Kidney (tissue), 14 donors: Measurements from ENCODE around the gene NRXN3. TPM values are rescaled to one million over a fixed set of nuclear protein-coding genes. Genes with fewer than 3 reads are reported as not detected.

ENCODE experiments used
- DNase-seq, 5 donors: peaks; one replicate each; pipeline ENCODE4 v3.0.0-alpha.2; 2013 to 2020
- FAIRE-seq: peaks from 2 replicates; lab custom pipeline; 2012; peaks lifted over from hg19 to GRCh38; lab: Jason Lieb, UNC
- H3K27ac ChIP-seq, 2 donors: one replicate each; pipeline ENCODE4 v1.7.0; 2013; ENCODE audit warnings: low read depth in 2 of 2, low read length in 2 of 2, inconsistent platforms in 1 of 2
- H3K27me3 ChIP-seq: one replicate; pipeline ENCODE4 v1.7.1; 2013; ENCODE audit warnings: low read length, inconsistent platforms; ENCODE audit not compliant: control insufficient read depth, insufficient read depth
- H3K36me3 ChIP-seq, 3 donors: one replicate each; pipeline versions ENCODE4 v1.7.0 to v1.7.1; 2013; ENCODE audit warnings: low read length in 3 of 3, control low read depth in 1 of 3, inconsistent platforms in 1 of 3; ENCODE audit not compliant: insufficient read depth in 3 of 3, control insufficient read depth in 2 of 3
- H3K4me1 ChIP-seq, 3 donors: one replicate each; pipeline versions ENCODE4 v1.7.0 to v1.7.1; 2013; ENCODE audit warnings: low read length in 3 of 3, inconsistent platforms in 1 of 3, low read depth in 1 of 3; ENCODE audit not compliant: control insufficient read depth in 2 of 3, insufficient read depth in 2 of 3
- H3K4me3 ChIP-seq, 3 donors: one replicate each; pipeline versions ENCODE4 v1.7.0 to v1.8.1; 2013; ENCODE audit warnings: low read length in 3 of 3, control low read depth in 1 of 3, inconsistent platforms in 1 of 3
- H3K9ac ChIP-seq, 3 donors: one replicate each; pipeline versions ENCODE4 v1.7.0 to v1.7.1; 2013; ENCODE audit warnings: low read length in 3 of 3, control low read depth in 1 of 3, inconsistent platforms in 1 of 3
- H3K9me3 ChIP-seq, 3 donors: one replicate each; pipeline versions ENCODE4 v1.7.0 to v1.7.1; 2013; ENCODE audit warnings: low read length in 3 of 3, control low read depth in 1 of 3, inconsistent platforms in 1 of 3; ENCODE audit not compliant: control insufficient read depth in 2 of 3, insufficient read depth in 1 of 3
- CTCF ChIP-seq: IDR thresholded peaks from 3 replicates; pipeline ENCODE4 v1.5.1; 2012; ENCODE audit warnings: mild to moderate bottlenecking, moderate library complexity, borderline replicate concordance; ENCODE audit not compliant: insufficient read depth; ENCODE audit errors: extremely low read depth
- intact Hi-C: fragments of 100-400 bp; cut with DNase I; formaldehyde crosslinking; loops from one replicate; pipeline ENCODE4 v1.11.1; 2022
- polyA plus RNA-seq: library from polyadenylated mRNA; stranded (reverse); fragments of 350-450 nt; fragmentation: Illumina TruSeq; extraction: RNeasy Lipid Tissue Mini Kit (QIAGEN cat#74804); gene quantifications from one replicate; pipeline ENCODE4 v1.2.3, GENCODE V29; 2014; ENCODE audit warnings: low read depth, low replicate concordance; ENCODE audit not compliant: insufficient read depth
- total RNA-seq: library from RNA; stranded (reverse); fragmentation: NEBNext Ultra II Directional; extraction: Animal tissue kit (Norgen Biotek cat#: 25700); gene quantifications from one replicate; pipeline ENCODE4 v1.2.1, GENCODE V29; 2021
- donor health status: control.
- donor health status: control.
- donor health status: control.
- donor health status: control.
- donor health status: control.
- donor health status: DM: yes; HTN: yes; CAD: no.
- donor health status: Normal renal cell carcinoma (clear cell type).

The NRXN3 gene
- total and polyA plus RNA-seq, 2 donors from 2014 or later = 1.5 to 2.4 TPM

DNA sequence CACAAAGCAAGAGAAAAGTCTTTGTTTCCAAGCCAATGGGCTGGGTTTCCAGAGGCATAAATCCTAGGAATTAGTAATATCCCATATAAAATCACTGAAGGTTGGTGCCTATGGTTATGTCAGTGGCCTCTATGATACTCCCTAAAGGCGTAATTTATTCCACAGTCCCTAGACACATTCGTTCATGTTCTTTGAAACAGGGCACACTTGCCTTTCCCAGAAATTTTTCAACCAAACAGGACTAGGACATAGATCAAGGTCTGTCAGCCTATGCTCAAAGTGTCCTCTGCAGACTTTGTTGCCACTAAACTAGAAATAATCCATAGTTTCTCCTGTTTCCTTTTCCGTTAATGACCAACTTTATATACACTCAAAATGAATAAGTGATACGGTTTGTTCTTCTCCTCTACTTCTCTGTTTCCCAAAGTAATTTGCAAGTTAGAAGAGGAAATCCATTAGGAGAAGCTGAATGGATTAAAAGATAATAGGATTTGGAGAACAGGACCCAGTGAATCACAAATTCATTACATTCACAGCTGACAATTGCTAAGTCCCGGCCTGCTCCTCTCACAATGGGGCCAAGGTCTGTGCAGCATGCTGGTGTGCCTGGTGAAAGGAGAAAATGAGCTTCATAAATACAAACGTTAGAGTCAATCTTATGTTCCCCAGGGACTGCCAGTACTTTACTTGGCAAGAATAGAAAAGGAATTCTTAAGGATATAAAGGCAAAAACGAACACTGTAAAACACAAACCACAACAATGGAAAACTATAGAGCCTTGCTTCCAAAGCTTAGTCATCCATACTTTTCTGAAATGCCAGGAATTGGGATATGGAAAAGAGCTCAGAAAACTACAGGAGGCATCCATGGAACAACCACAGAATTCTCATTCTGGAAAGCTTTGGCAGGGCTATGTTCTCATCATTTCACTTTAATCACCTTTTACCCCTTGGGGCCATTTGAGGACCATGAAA, 966.2 kb downstream of the NRXN3 start:
- no peak for TF ChIP-seq CTCF
- Histone ChIP-seq H3K4me1 (no peaks in the 10 kb centered on the region), H3K27me3 (no peaks in the 10 kb centered on the region), H3K27ac (no peak overlapping the region), H3K4me3 (no peak overlapping the region), H3K9ac (no peak overlapping the region), H3K36me3 (no peaks in the 10 kb centered on the region), H3K9me3 (no peaks in the 10 kb centered on the region)
- FAIRE-seq (no peak), DNase-seq (no peak)
- intact Hi-C loops = no loop called here

DNA sequence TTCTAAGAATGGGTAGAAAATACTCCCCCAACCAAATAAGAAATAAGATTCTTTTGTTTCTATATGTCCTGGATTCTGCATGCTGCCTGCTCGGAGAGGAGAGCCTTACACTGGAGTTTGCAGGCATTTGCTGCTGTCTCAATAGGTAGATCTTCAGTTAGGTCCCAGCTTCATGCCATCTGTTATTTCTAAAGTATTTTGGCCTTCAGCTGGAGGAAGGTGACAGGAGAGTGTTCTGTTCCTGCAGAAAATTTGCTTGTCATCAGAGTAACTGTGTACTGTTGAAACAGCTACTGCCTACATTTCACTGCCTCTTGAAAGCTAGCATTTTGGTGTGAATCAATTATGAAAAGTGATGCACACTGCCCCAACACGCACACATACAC, 966.9 kb downstream of the NRXN3 start:
- no peak overlapping the region for H3K4me3 ChIP-seq
- DNase-seq = no peak
- FAIRE-seq = no peak
- no peak for TF ChIP-seq CTCF
- intact Hi-C loops = no loop called here
- H3K4me1 ChIP-seq = no peaks in the 10 kb centered on the region
- H3K27ac ChIP-seq = no peak overlapping the region
- no peaks in the 10 kb centered on the region for H3K27me3 ChIP-seq
- H3K9ac ChIP-seq = no peak overlapping the region
- no peaks in the 10 kb centered on the region for H3K9me3 ChIP-seq
- no peaks in the 10 kb centered on the region for H3K36me3 ChIP-seq

DNA sequence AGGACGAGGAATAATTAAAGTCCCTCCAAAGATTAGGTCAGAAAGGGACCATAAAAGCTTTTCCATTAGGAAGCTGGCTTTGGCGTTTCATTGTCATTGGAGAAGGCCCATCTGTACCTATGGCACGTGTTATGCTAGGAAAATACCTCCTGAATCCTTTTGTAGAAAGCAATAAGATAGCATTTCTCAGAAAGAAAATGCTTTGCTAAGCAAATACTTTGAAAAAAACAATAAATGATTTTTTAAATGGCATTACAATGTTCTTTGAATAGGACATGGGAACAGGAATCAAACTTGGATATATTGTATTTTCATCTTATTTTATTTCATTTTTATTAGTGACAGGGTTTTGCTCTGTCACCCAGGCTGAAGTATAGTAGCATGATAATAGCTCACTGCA, 967.7 kb downstream of the NRXN3 start:
- Histone ChIP-seq H3K9me3 (no peaks in the 10 kb centered on the region), H3K4me1 (no peaks in the 10 kb centered on the region), H3K27ac (no peak overlapping the region), H3K27me3 (no peaks in the 10 kb centered on the region), H3K36me3 (no peaks in the 10 kb centered on the region), H3K9ac (no peak overlapping the region), H3K4me3 (no peak overlapping the region)
- FAIRE-seq (no peak), DNase-seq (no peak)
- intact Hi-C loops = no loop called here
- TF ChIP-seq CTCF = no peak
